KOPT-K1 (cell line): ENCODE results near the gene ROPN1B.

Source experiments
- H3K27ac ChIP-seq: fragments of 200-600 bp; sonication (generic); 2 replicates; pipeline ENCODE4 v1.5.1; 2016; ENCODE audit warnings: antibody characterized with exemption, mild to moderate bottlenecking, low read depth, low read length; ENCODE audit not compliant: poor library complexity, severe bottlenecking
- H3K36me3 ChIP-seq: fragments of 200-600 bp; sonication (generic); 2 replicates; pipeline ENCODE4 v1.5.1; 2017; ENCODE audit warnings: antibody characterized with exemption, mild to moderate bottlenecking, low read length, moderate library complexity; ENCODE audit not compliant: insufficient read depth
- H3K9me3 ChIP-seq: fragments of 200-600 bp; sonication (generic); 2 replicates; pipeline ENCODE4 v1.5.1; 2017; ENCODE audit warnings: antibody characterized with exemption, low read length, mild to moderate bottlenecking; ENCODE audit not compliant: insufficient read depth, poor library complexity, severe bottlenecking

ROPN1B gene

GRCh38 chr3:126013751-126014156 is 44.8 kb downstream of the ROPN1B start:
- H3K9me3 ChIP-seq = no peaks in the 10 kb centered on the region
- peaks cover 13% of the 10 kb centered on the region for H3K36me3 ChIP-seq
- no peak overlapping the region for H3K27ac ChIP-seq

GRCh38 chr3:126014252-126014651 is 45.3 kb downstream of the ROPN1B start:
- H3K36me3 ChIP-seq = peaks cover 13% of the 10 kb centered on the region
- H3K27ac ChIP-seq = no peak overlapping the region
- no peaks in the 10 kb centered on the region for H3K9me3 ChIP-seq

- Histone ChIP-seq H3K36me3 (peaks cover 13% of the 10 kb centered on the region), H3K9me3 (no peaks in the 10 kb centered on the region), H3K27ac (no peak overlapping the region)
Observed at GRCh38 chr3:126015075-126015474, 46.1 kb downstream of the ROPN1B start.

GRCh38 chr3:126016616-126017015 is 47.6 kb downstream of the ROPN1B start:
- H3K9me3 ChIP-seq = no peaks in the 10 kb centered on the region
- no peak overlapping the region for H3K27ac ChIP-seq
- peaks cover 10% of the 10 kb centered on the region for H3K36me3 ChIP-seq

GRCh38 chr3:126017362-126017761 is 48.4 kb downstream of the ROPN1B start:
- no peak overlapping the region for H3K27ac ChIP-seq

GRCh38 chr3:126018545-126018944 is 49.6 kb downstream of the ROPN1B start:
- no peaks in the 10 kb centered on the region for H3K9me3 ChIP-seq
- H3K27ac ChIP-seq = no peak overlapping the region
- peaks cover 17% of the 10 kb centered on the region for H3K36me3 ChIP-seq

More at GRCh38 chr3:126017362-126017761, 48.4 kb downstream of the ROPN1B start:
- Histone ChIP-seq H3K36me3 (peaks cover 12% of the 10 kb centered on the region), H3K9me3 (no peaks in the 10 kb centered on the region)

- no peaks in the 10 kb centered on the region for H3K9me3 ChIP-seq
- peaks cover 17% of the 10 kb centered on the region for H3K36me3 ChIP-seq
- H3K27ac ChIP-seq = no peak overlapping the region
Observed at GRCh38 chr3:126018995-126019394, 50.0 kb downstream of the ROPN1B start.

- H3K27ac ChIP-seq = no peak overlapping the region
- H3K9me3 ChIP-seq = no peaks in the 10 kb centered on the region
- peaks cover 12% of the 10 kb centered on the region for H3K36me3 ChIP-seq
Observed at GRCh38 chr3:126019683-126020082, 50.7 kb downstream of the ROPN1B start.

GRCh38 chr3:126021224-126021623 is 52.2 kb downstream of the ROPN1B start:
- H3K27ac ChIP-seq = no peak overlapping the region
- H3K36me3 ChIP-seq = peaks cover 7% of the 10 kb centered on the region; the same call in 1 of the 2 replicates

GRCh38 chr3:126021702-126022101 is 52.7 kb downstream of the ROPN1B start:
- Histone ChIP-seq H3K9me3 (peaks cover 5% of the 10 kb centered on the region), H3K36me3 (peaks cover 7% of the 10 kb centered on the region; the same call in 1 of the 2 replicates), H3K27ac (no peak overlapping the region)

More at GRCh38 chr3:126021224-126021623, 52.2 kb downstream of the ROPN1B start:
- H3K9me3 ChIP-seq = peaks cover under 1% of the 10 kb centered on the region

- H3K27ac ChIP-seq = no peak overlapping the region
- peaks cover 16% of the 10 kb centered on the region for H3K9me3 ChIP-seq
- peaks cover 7% of the 10 kb centered on the region; the same call in 1 of the 2 replicates for H3K36me3 ChIP-seq
Observed at GRCh38 chr3:126022741-126023359, 53.9 kb downstream of the ROPN1B start.

GRCh38 chr3:126023390-126023789 is 54.4 kb downstream of the ROPN1B start:
- Histone ChIP-seq H3K9me3 (peaks cover 22% of the 10 kb centered on the region), H3K36me3 (peaks cover 7% of the 10 kb centered on the region; the same call in 1 of the 2 replicates), H3K27ac (no peak overlapping the region)

GRCh38 chr3:126024049-126024854 is 55.3 kb downstream of the ROPN1B start:
- Histone ChIP-seq H3K9me3 (peaks cover 30% of the 10 kb centered on the region), H3K36me3 (peaks cover 7% of the 10 kb centered on the region; the same call in 1 of the 2 replicates), H3K27ac (no peak overlapping the region)

- peaks cover 7% of the 10 kb centered on the region; the same call in 1 of the 2 replicates for H3K36me3 ChIP-seq
Observed at GRCh38 chr3:126025116-126025729, 56.2 kb downstream of the ROPN1B start.

GRCh38 chr3:126025862-126026261 is 56.9 kb downstream of the ROPN1B start:
- no peak overlapping the region for H3K27ac ChIP-seq
- H3K9me3 ChIP-seq = peaks cover 33% of the 10 kb centered on the region
- H3K36me3 ChIP-seq = peaks cover 7% of the 10 kb centered on the region; the same call in 1 of the 2 replicates

More at GRCh38 chr3:126025116-126025729, 56.2 kb downstream of the ROPN1B start:
- Histone ChIP-seq H3K9me3 (peaks cover 33% of the 10 kb centered on the region), H3K27ac (no peak overlapping the region)
